ENCODE data around the gene MYL6B. TPM values are rescaled to one million over a fixed set of nuclear protein-coding genes. Genes with fewer than 3 reads are reported as not detected.

MYL6B gene
- total RNA-seq, 2 donors from 2014 or later, result 18.6 to 19.1 TPM

DNA sequence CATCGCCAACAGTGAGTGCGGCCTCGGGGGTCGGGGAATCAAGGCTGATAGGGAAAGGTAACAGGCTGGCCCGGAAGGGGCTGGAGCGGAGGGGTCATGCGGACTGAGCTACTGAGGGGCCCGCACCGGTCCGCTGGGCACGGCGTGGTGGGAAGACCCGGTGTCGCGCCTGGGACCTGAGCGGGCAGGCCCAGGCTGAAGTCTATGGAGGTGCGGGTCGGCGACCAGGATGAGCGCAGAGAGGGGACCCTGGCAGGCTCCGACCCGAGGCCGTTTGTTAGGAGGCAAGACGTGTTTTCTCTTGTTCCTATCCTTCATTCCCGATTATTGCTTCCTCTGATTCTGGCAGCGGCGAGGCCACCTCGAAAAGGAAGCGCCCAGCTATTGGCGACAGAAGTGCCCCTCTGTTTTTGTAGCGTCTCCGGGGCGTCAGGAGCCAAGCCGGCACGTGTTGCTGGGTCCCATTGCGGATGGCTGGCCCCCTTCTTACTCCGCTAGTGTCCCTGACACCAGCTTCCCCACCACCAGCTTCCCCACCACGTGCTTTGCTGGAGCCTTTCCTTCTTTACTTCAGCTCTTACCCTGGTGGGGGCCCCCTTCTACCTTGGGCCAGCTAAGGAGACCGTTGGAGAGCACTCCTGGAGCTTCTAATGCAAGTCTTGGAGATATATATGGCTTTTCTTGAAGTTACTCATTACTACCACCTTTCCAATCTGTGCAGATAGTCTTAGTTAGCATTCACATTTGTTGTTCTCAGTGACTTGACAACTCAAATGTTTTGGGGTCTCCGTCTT is 47.4 kb upstream of the MYL6B start:
- no peaks in the 10 kb centered on the region for H3K4me1 ChIP-seq
- peaks cover 14% of the 10 kb centered on the region for H3K36me3 ChIP-seq
- H3K27ac ChIP-seq, result peak overlapping the region; percentile 89
- H3K4me3 ChIP-seq, result peak overlapping the region; percentile 89
- no peaks in the 10 kb centered on the region for H3K9me3 ChIP-seq
- peak overlapping the region; percentile 74 to 95 for H3K9ac ChIP-seq (ENCODE audit: low read depth in 2 of 2, low read length in 2 of 2)
- intact Hi-C loops (cut with DNase I), result no loop called here
- TF ChIP-seq, protein P1, sequence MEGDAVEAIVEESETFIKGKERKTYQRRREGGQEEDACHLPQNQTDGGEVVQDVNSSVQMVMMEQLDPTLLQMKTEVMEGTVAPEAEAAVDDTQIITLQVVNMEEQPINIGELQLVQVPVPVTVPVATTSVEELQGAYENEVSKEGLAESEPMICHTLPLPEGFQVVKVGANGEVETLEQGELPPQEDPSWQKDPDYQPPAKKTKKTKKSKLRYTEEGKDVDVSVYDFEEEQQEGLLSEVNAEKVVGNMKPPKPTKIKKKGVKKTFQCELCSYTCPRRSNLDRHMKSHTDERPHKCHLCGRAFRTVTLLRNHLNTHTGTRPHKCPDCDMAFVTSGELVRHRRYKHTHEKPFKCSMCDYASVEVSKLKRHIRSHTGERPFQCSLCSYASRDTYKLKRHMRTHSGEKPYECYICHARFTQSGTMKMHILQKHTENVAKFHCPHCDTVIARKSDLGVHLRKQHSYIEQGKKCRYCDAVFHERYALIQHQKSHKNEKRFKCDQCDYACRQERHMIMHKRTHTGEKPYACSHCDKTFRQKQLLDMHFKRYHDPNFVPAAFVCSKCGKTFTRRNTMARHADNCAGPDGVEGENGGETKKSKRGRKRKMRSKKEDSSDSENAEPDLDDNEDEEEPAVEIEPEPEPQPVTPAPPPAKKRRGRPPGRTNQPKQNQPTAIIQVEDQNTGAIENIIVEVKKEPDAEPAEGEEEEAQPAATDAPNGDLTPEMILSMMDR (IDR thresholded peaks at IDR 0.05), result no peak
- no peaks in the 10 kb centered on the region for H3K27me3 ChIP-seq
- DNase-seq, result no peak

DNA sequence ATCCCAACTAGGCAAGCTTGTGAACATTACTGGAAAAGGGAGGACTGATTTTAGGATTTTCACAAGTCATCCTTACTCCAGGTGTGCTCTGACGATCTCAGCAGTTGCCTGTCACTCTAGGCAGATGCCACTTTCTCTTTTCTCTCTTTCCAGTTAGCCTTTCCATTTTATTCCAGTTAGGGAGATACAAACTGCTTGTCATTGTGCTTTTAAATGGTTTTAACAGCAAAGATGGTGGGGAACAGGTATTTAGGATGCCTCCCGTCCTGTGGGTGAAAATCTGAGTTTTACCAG is 46.8 kb upstream of the MYL6B start:
- intact Hi-C loops (cut with DNase I), result no loop called here
- Histone ChIP-seq H3K36me3 (peaks cover 19% of the 10 kb centered on the region), H3K9me3 (no peaks in the 10 kb centered on the region), H3K27ac (no peak overlapping the region), H3K9ac (ENCODE audit: low read depth in 2 of 2, low read length in 2 of 2) (peak overlapping the region; percentile 74 to 95), H3K27me3 (no peaks in the 10 kb centered on the region), H3K4me1 (no peaks in the 10 kb centered on the region), H3K4me3 (peak overlapping the region; percentile 89)
- no peak for DNase-seq
- TF ChIP-seq, protein P1 (IDR thresholded peaks at IDR 0.05), result no peak

DNA sequence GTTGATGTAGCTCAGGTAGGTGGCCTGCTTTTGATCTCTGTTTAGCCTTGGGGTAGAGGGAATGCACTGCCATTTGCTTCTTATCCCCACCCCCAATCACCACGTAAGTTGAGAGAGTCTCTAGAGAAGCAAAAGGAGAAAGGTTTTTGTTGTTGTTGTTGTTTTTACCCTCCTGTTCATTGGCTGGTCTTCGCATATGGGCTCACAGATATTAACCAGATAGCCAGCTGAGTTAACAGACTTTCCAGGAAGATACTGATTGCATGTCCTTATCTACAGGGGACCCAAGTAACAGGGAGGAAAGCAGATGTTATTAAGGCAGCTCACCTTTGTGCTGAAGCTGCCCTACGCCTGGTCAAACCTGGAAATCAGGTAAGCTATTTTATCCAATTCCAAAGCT is 45.1 kb upstream of the MYL6B start:
- no peak overlapping the region for H3K27ac ChIP-seq
- H3K4me1 ChIP-seq, result no peaks in the 10 kb centered on the region
- no peak for DNase-seq
- peaks cover 23% of the 10 kb centered on the region for H3K36me3 ChIP-seq
- no peak overlapping the region for H3K4me3 ChIP-seq
- no peaks in the 10 kb centered on the region for H3K27me3 ChIP-seq
- intact Hi-C loops (cut with DNase I), result no loop called here
- H3K9me3 ChIP-seq, result no peaks in the 10 kb centered on the region
- H3K9ac ChIP-seq (ENCODE audit: low read depth in 2 of 2, low read length in 2 of 2), result no peak overlapping the region
- TF ChIP-seq, protein P1 (IDR thresholded peaks at IDR 0.05), result no peak

DNA sequence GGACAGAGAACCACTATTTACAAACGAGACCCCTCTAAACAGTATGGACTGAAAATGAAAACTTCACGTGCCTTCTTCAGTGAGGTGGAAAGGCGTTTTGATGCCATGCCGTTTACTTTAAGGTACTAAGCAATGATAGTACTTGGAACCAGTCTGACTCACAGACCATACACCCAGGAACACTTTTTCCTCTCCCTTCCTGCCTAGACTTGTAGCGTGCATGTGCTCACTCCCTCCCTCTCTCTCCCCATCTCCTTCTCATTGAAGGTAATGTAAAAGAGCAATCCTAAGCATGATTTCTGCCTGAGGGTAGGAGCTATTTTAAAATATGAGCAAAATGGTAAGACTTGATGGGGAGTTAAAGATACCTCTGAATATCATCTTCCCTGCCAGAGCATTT is 41.8 kb upstream of the MYL6B start:
- Histone ChIP-seq H3K36me3 (peaks cover 23% of the 10 kb centered on the region), H3K9me3 (no peaks in the 10 kb centered on the region), H3K27ac (no peak overlapping the region), H3K4me3 (no peak overlapping the region), H3K9ac (ENCODE audit: low read depth in 2 of 2, low read length in 2 of 2) (no peak overlapping the region), H3K27me3 (no peaks in the 10 kb centered on the region), H3K4me1 (no peaks in the 10 kb centered on the region)
- intact Hi-C loops (cut with DNase I), result loop anchor here (10.0 kb wide), 1 partner anchor 66 kb away; the partner anchor contains the start of gene RPS26
- TF ChIP-seq, protein P1 (IDR thresholded peaks at IDR 0.05), result no peak
- no peak for DNase-seq

DNA sequence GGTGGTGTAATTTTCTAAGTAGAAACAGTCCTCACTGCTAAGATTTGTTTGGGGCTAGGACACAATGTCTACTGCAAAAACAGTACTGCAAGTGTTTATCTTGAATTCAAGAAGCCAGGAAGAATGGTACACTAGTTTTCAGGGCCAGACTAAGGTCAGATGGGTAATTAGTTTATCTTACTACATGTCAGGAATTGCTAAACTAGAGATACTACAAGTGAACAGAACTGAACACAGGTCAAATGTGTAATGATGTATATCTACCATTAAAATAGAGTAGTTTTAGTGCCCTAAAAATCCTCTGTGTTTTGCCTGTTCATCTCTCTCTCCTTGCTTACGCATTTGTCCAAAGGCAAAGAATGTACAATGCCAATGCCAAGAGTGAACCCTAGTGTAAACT is 38.3 kb upstream of the MYL6B start:
- H3K4me3 ChIP-seq, result no peak overlapping the region
- DNase-seq, result no peak
- TF ChIP-seq, protein P1 (IDR thresholded peaks at IDR 0.05), result no peak
- no peaks in the 10 kb centered on the region for H3K9me3 ChIP-seq
- intact Hi-C loops (cut with DNase I), result loop anchor here (10.0 kb wide), 1 partner anchor 69 kb away; the partner anchor contains the start of gene RPS26
- no peak overlapping the region for H3K9ac ChIP-seq (ENCODE audit: low read depth in 2 of 2, low read length in 2 of 2)
- H3K27ac ChIP-seq, result no peak overlapping the region
- peaks cover 5% of the 10 kb centered on the region for H3K4me1 ChIP-seq
- H3K27me3 ChIP-seq, result no peaks in the 10 kb centered on the region
- H3K36me3 ChIP-seq, result peaks cover 17% of the 10 kb centered on the region
